IMR-90 (cell line): ENCODE data around the gene CDKN3. TPM values are rescaled to one million over a fixed set of nuclear protein-coding genes. Genes with fewer than 3 reads are reported as not detected.

ENCODE experiments used
- ATAC-seq: fragments of 200-7000 bp; cut with Tn5 transposase; 2 replicates; pipeline ENCODE4 v1.9.1; 2020; ENCODE audit warnings: low read depth, mild to moderate bottlenecking, moderate library complexity
- BruUV-seq: library from RNA; stranded (reverse); fragments of 400-500 nt; replicated peaks from 2 replicates; lab custom pipeline; 2021; lab: Mats Ljungman, UMichigan
- CTCF ChIA-PET: fragments of 300-600 bp; formaldehyde crosslinking; extraction: SDS; loops from one replicate; lab custom pipeline; 2021; ENCODE audit warnings: antibody characterized with exemption; lab: Yijun Ruan, JAX
- POLR2A ChIA-PET: fragments of 300-600 bp; sonication (Branson Sonifier 250); formaldehyde crosslinking; loops from one replicate; lab custom pipeline; 2022; ENCODE audit warnings: antibody characterized with exemption; ENCODE audit not compliant: unreplicated experiment; lab: Charles Lee
- DNase-seq: peaks from one replicate; pipeline ENCODE4 v3.0.0; 2013
- H2AFZ ChIP-seq: replicated peaks from 2 replicates; pipeline ENCODE3; 2013; ENCODE audit warnings: low read length, mild to moderate bottlenecking; ENCODE audit not compliant: poor library complexity
- H2AK5ac ChIP-seq: 2 replicates; pipeline ENCODE4 v1.6.1; 2013; ENCODE audit warnings: low read depth, low read length, inconsistent platforms
- H2AK9ac ChIP-seq: replicated peaks from 2 replicates; pipeline ENCODE3; 2013; ENCODE audit warnings: mild to moderate bottlenecking, low read depth, low read length, moderate library complexity; ENCODE audit not compliant: poor library complexity
- H2BK120ac ChIP-seq: 2 replicates; pipeline ENCODE4 v1.6.1; 2013; ENCODE audit warnings: low read depth, low read length, inconsistent platforms
- H2BK15ac ChIP-seq: 3 replicates; pipeline ENCODE4 v1.6.1; 2013; ENCODE audit warnings: low read depth, low read length, inconsistent platforms
- H2BK20ac ChIP-seq: 2 replicates; pipeline ENCODE4 v1.6.1; 2013; ENCODE audit warnings: low read depth, mild to moderate bottlenecking, inconsistent platforms, low read length, moderate library complexity
- H2BK5ac ChIP-seq: 2 replicates; pipeline ENCODE4 v1.6.1; 2013; ENCODE audit warnings: mild to moderate bottlenecking, low read depth, low read length, inconsistent platforms; ENCODE audit not compliant: poor library complexity, severe bottlenecking
- H3K14ac ChIP-seq: replicated peaks from 2 replicates; pipeline ENCODE4 v1.6.1; 2013; ENCODE audit warnings: low read depth, low read length, inconsistent platforms
- H3K18ac ChIP-seq: 2 replicates; pipeline ENCODE4 v1.6.1; 2013; ENCODE audit warnings: low read depth, low read length, control low read depth
- H3K23ac ChIP-seq: 2 replicates; pipeline ENCODE4 v1.6.1; 2013; ENCODE audit warnings: low read depth, low read length, inconsistent platforms
- H3K27ac ChIP-seq: 2 replicates; pipeline ENCODE4 v1.5.1; 2013; ENCODE audit warnings: mild to moderate bottlenecking, control low read depth, low read length; ENCODE audit not compliant: insufficient read depth
- H3K27me3 ChIP-seq: 2 replicates; pipeline ENCODE4 v1.6.1; 2013; ENCODE audit warnings: low read length; ENCODE audit not compliant: control insufficient read depth, insufficient read depth
- H3K36me3 ChIP-seq: 2 replicates; pipeline ENCODE4 v1.6.1; 2013; ENCODE audit warnings: low read length, mixed read lengths; ENCODE audit not compliant: control insufficient read depth, insufficient read depth
- H3K4ac ChIP-seq: 2 replicates; pipeline ENCODE4 v1.6.1; 2013; ENCODE audit warnings: low read depth, low read length, inconsistent platforms
- H3K4me1 ChIP-seq: 2 replicates; pipeline ENCODE4 v1.6.1; 2013; ENCODE audit warnings: low read length, mixed read lengths; ENCODE audit not compliant: control insufficient read depth, insufficient read depth
- H3K4me2 ChIP-seq: 2 replicates; pipeline ENCODE4 v1.6.1; 2013; ENCODE audit warnings: low read depth, mild to moderate bottlenecking, control low read depth, low read length, moderate library complexity
- H3K4me3 ChIP-seq: 2 replicates; pipeline ENCODE4 v1.5.1; 2013; ENCODE audit warnings: low read depth, mild to moderate bottlenecking, control low read depth, low read length, moderate library complexity; ENCODE audit not compliant: insufficient read depth
- H3K56ac ChIP-seq: 2 replicates; pipeline ENCODE4 v1.6.1; 2013; ENCODE audit warnings: low read length, inconsistent platforms; ENCODE audit not compliant: insufficient read depth; ENCODE audit errors: extremely low read depth
- H3K79me1 ChIP-seq, 2 experiments: 2 replicates each; pipeline ENCODE4 v1.6.1; 2013; ENCODE audit warnings: low read length in 2 of 2, inconsistent platforms in 1 of 2, low read depth in 1 of 2
- H3K9ac ChIP-seq: 2 replicates; pipeline ENCODE4 v1.6.1; 2013; ENCODE audit warnings: low read depth, low read length, control low read depth
- H3K9me1 ChIP-seq: 2 replicates; pipeline ENCODE4 v1.6.1; 2013; ENCODE audit warnings: low read length, inconsistent platforms; ENCODE audit not compliant: insufficient read depth
- H3K9me3 ChIP-seq: 2 replicates; pipeline ENCODE4 v1.6.1; 2013; ENCODE audit warnings: low read length; ENCODE audit not compliant: control insufficient read depth, insufficient read depth
- H4K20me1 ChIP-seq: 2 replicates; pipeline ENCODE4 v1.6.1; 2013; ENCODE audit warnings: low read length, inconsistent platforms; ENCODE audit not compliant: insufficient read depth
- H4K5ac ChIP-seq: 2 replicates; pipeline ENCODE4 v1.6.1; 2013; ENCODE audit warnings: mild to moderate bottlenecking, low read depth, low read length, control low read depth
- H4K8ac ChIP-seq, 2 experiments: 2 replicates each; pipeline ENCODE4 v1.6.1; 2013; ENCODE audit warnings: low read depth in 2 of 2, low read length in 2 of 2, control low read depth in 1 of 2, inconsistent platforms in 1 of 2
- H4K91ac ChIP-seq: 2 replicates; pipeline ENCODE4 v1.6.1; 2013; ENCODE audit warnings: low read depth, low read length, inconsistent platforms; ENCODE audit not compliant: insufficient read depth
- BHLHE40 ChIP-seq: fragments of 150-350 bp; IDR thresholded peaks from 2 replicates; pipeline ENCODE4 v1.6.1; 2016; ENCODE audit warnings: mild to moderate bottlenecking, low read depth, low read length
- CHD1 ChIP-seq: IDR thresholded peaks from 2 replicates; pipeline ENCODE4 v1.6.1; 2012; ENCODE audit warnings: low read depth, low read length, improper control_type of control experiment
- FOS ChIP-seq: fragments of 150-350 bp; IDR thresholded peaks from 2 replicates; pipeline ENCODE4 v1.6.1; 2016; ENCODE audit warnings: low read depth, low read length
- MAZ ChIP-seq: IDR thresholded peaks from 2 replicates; pipeline ENCODE4 v1.6.1; 2012; ENCODE audit warnings: low read depth, mild to moderate bottlenecking, low read length, improper control_type of control experiment, moderate library complexity, borderline replicate concordance
- NFE2L2 ChIP-seq: fragments of 150-350 bp; IDR thresholded peaks from 2 replicates; pipeline ENCODE4 v1.6.1; 2016; ENCODE audit warnings: low read depth, mild to moderate bottlenecking, low read length
- POLR2A ChIP-seq: IDR thresholded peaks from 2 replicates; pipeline ENCODE4 v1.6.1; 2012; ENCODE audit warnings: mild to moderate bottlenecking, low read depth, low read length
- RAD21 ChIP-seq: IDR thresholded peaks from 2 replicates; pipeline ENCODE4 v1.6.1; 2012; ENCODE audit warnings: low read length, improper control_type of control experiment
- RFX5 ChIP-seq: IDR thresholded peaks from 2 replicates; pipeline ENCODE4 v1.8.0; 2012; ENCODE audit warnings: low read depth, mild to moderate bottlenecking, low read length, moderate library complexity
- WGBS, 2 experiments: methylation state at CpG; one replicate each; pipeline versions ENCODE4 v1.1.5 to v1.1.7; 2013; ENCODE audit warnings: missing lambda C conversion rate in 2 of 2; ENCODE audit not compliant: insufficient read length in 1 of 2; ENCODE audit errors: extremely low coverage in 2 of 2; 5-methylcytosine and 5-hydroxymethylcytosine counted together
- dilution Hi-C: fragments of 300-500 bp; cut with HindIII; formaldehyde crosslinking; loops from one replicate; pipeline ENCODE4 v1.14.3; 2018; ENCODE audit warnings: low sequenced_read_pairs; ENCODE audit not compliant: unreplicated experiment
- in situ Hi-C: fragments of 300-500 bp; cut with MboI; formaldehyde crosslinking; loops from 3 replicates; pipeline ENCODE4 v1.14.3; 2019; ENCODE audit warnings: low sequenced_read_pairs, inconsistent platforms, mixed read lengths
- intact Hi-C: fragments of 100-400 bp; cut with micrococcal nuclease; formaldehyde crosslinking; loops from 2 replicates; pipeline ENCODE4 v1.10.0; 2022
- polyA plus RNA-seq, 3 experiments: library from polyadenylated mRNA; depleted of rRNA; stranded (reverse); fragments of >200 nt; gene quantifications; 2 replicates each; pipeline ENCODE4 v1.2.3, GENCODE V29; 2012; ENCODE audit warnings: low replicate concordance in 1 of 3
- total RNA-seq: library from RNA; depleted of rRNA; stranded (reverse); fragments of >200 nt; gene quantifications from 2 replicates; pipeline ENCODE4 v1.2.3, GENCODE V29; 2012
- TF ChIP-seq, protein P1 (sequence below): conservative IDR thresholded peaks from 2 replicates; pipeline ENCODE4 v1.5.1; 2012; ENCODE audit warnings: mild to moderate bottlenecking, low read depth, low read length, improper control_type of control experiment
- TF ChIP-seq, protein P2 (sequence below): fragments of 150-350 bp; IDR thresholded peaks from 2 replicates; pipeline ENCODE4 v1.6.1; 2017; ENCODE audit warnings: mild to moderate bottlenecking, antibody characterized with exemption, low read length, low read depth

Gene CDKN3
- total and polyA plus RNA-seq, 2 of the 4 experiments (the other 2 are of a cell fraction), result 38.9 to 48.9 TPM

DNA sequence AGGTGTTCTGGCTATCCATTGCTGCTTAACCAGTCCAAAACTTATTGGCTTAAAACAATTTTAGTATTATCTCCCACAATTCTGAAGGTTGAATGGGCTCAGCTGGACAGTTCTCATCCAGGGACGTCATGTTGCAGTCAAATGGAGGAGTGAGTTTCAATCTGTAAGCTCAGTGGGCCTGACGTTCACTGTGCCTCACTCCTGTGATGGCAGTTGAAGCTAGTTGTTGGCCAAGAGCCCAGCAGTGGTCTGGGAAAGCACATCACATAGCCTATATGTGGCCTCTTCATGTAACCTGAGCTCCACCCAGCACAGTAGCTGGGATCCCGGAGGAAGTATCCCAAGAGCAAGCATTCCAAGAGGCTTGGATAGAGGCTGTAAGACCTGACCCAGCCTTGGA lies 40.6 kb upstream of the CDKN3 start:
- Histone ChIP-seq H2AK5ac (no peak overlapping the region), H3K18ac (no peak overlapping the region), H4K5ac (no peak overlapping the region), H3K27me3 (peaks cover 5% of the 10 kb centered on the region), H2BK120ac (no peak overlapping the region), H2BK20ac (no peak overlapping the region), H3K36me3 (no peaks in the 10 kb centered on the region), H3K23ac (no peak overlapping the region; the same call in 1 of the 2 replicates), H3K9me1 (0 out of 2 replicates have a peak, but pooled peaks cover 5% of the 10 kb centered on the region), H4K8ac (no peak overlapping the region), H2BK15ac (no peak overlapping the region), H3K9me3 (no peaks in the 10 kb centered on the region; the same call in 1 of the 2 replicates), H3K14ac (0 out of 2 replicates have a peak overlapping the region, but pooled peaks have one; percentile 6), H4K91ac (no peak overlapping the region), H3K4ac (no peak overlapping the region), H3K4me1 (no peaks in the 10 kb centered on the region), H3K4me3 (no peak overlapping the region), H2AK9ac (no peak overlapping the region), H3K27ac (no peak overlapping the region), H2BK5ac (no peak overlapping the region), H3K56ac (no peak overlapping the region), H3K4me2 (no peak overlapping the region), H3K9ac (no peak overlapping the region), H2AFZ (peak overlapping the region; percentile 61), H4K20me1 (no peaks in the 10 kb centered on the region), H3K79me1 (no peaks in the 10 kb centered on the region)
- POLR2A ChIA-PET, result no interaction called here
- dilution Hi-C loops, result no loop called here
- no peak; the same call in none of the 2 replicates for ATAC-seq
- in situ Hi-C loops, result no loop called here
- no TSS peak for BruUV-seq
- TF ChIP-seq BHLHE40 (no peak), FOS (no peak), NFE2L2 (no peak), MAZ (no peak), RFX5 (no peak), POLR2A (no peak), RAD21 (no peak), CHD1 (no peak)
- TF ChIP-seq, protein P1, sequence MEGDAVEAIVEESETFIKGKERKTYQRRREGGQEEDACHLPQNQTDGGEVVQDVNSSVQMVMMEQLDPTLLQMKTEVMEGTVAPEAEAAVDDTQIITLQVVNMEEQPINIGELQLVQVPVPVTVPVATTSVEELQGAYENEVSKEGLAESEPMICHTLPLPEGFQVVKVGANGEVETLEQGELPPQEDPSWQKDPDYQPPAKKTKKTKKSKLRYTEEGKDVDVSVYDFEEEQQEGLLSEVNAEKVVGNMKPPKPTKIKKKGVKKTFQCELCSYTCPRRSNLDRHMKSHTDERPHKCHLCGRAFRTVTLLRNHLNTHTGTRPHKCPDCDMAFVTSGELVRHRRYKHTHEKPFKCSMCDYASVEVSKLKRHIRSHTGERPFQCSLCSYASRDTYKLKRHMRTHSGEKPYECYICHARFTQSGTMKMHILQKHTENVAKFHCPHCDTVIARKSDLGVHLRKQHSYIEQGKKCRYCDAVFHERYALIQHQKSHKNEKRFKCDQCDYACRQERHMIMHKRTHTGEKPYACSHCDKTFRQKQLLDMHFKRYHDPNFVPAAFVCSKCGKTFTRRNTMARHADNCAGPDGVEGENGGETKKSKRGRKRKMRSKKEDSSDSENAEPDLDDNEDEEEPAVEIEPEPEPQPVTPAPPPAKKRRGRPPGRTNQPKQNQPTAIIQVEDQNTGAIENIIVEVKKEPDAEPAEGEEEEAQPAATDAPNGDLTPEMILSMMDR, result no peak
- TF ChIP-seq, protein P2, sequence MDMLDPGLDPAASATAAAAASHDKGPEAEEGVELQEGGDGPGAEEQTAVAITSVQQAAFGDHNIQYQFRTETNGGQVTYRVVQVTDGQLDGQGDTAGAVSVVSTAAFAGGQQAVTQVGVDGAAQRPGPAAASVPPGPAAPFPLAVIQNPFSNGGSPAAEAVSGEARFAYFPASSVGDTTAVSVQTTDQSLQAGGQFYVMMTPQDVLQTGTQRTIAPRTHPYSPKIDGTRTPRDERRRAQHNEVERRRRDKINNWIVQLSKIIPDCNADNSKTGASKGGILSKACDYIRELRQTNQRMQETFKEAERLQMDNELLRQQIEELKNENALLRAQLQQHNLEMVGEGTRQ, result no peak
- intact Hi-C loops, result no loop called here
- peak; percentile 64 for DNase-seq
- CTCF ChIA-PET, result interaction anchor here (1.1 to 1.4 kb wide), 2 partner anchors 8 to 11 kb away, joined by 5 read pairs; no protein-coding TSS in a partner anchor
- no CpG with 5 or more reads among the region's 3 CpGs for WGBS, 2 experiments
